Activated CD4-positive, CD25-positive, alpha-beta regulatory T cell treated with anti-CD3 and anti-CD28 coated beads, Interleukin-2, amount 50 U/mL, for 16 hours (primary cell): ENCODE data around the gene HUS1.
"Not testable (repeated sequence)": the region's sequence is repeated elsewhere in the genome, so short reads cannot be mapped to it uniquely, and the experiment has no call there.

Experiments used
- DNase-seq: peaks from one replicate; pipeline ENCODE4 v3.0.0-alpha.2; 2020; ENCODE audit warnings: low read depth, low spot score

HUS1 gene

DNA sequence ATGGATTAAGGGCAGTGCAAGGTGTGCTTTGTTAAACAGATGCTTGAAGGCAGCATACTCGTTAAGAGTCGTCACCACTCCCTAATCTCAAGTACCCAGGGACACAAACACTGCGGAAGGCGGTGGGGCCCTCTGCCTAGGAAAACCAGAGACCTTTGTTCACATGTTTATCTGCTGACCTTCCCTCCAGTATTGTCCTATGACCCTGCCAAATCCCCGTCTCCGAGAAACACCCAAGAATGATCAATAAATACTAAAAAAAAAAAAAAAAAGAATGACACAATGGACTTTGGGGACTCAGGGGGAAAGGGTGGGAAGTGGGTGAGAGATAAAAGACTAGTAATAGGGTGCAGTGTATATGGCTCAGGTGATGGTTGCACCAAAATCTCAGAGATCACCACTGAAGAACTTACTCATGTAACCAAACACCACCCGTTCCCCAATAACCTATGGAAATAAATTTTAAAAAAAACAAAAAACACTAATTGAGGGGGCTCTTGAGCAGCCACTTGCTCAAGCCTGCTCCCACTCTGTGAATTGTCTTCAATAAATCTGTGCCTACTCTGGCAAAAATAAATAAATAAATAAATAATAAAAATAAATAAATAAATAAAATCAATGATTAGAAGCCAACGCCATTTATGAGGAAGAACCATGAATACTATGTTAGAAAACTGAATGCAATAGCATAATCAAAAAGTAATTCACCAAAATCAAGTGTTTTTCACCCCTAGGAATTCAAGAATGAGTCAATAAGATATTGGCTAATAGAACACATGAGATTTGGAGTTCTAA lies 56.1 kb downstream of the HUS1 start:
- not testable (repeated sequence) for DNase-seq

- DNase-seq = not testable (repeated sequence)
These were observed 62.9 kb downstream of the HUS1 start for GRCh38 chr7:47916514-47916913.

DNA sequence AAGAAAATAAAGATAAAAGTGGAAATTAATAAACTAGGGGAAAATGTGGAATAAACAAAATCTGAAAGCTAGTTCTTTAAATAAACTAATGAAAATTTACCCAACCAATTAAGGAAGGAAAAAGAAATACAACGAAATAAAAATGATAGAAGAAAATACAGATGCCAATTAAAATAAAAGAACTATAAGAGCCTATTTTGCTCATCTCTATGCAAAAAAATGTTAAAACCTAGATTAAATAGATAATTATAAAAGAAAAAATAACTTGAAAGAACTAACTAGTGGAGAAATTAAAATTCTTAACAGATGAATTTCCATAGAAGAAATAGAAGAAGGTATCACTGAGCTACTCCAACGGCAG lies 63.8 kb downstream of the HUS1 start:
- no peak for DNase-seq

GRCh38 chr7:47914717-47915615 lies 64.4 kb downstream of the HUS1 start:
- no peak for DNase-seq
